Measurements from ENCODE around the gene CMTM3.

GRCh38 chr16:66612422-66612821 lies 7.9 kb downstream of the CMTM3 start:
- TF ChIP-seq POLR2A (IDR thresholded peaks at IDR 0.05) (no peak), CTCF (IDR thresholded peaks at IDR 0.05) (no peak), EP300 (IDR thresholded peaks at IDR 0.05) (no peak), POLR2AphosphoS5 (IDR thresholded peaks at IDR 0.05) (no peak)
